ENCODE results near the gene VHLL.
A peak's percentile ranks its signal among the peaks of the same experiment; 100 is the strongest.
"Not testable (repeated sequence)": the region's sequence is repeated elsewhere in the genome, so short reads cannot be mapped to it uniquely, and the experiment has no call there.

VHLL gene

GRCh38 chr1:156337052-156337887 lies 38.2 kb upstream of the VHLL start:
- Histone ChIP-seq H3K23ac (ENCODE audit: low read depth, low read length, poor library complexity) (no peak overlapping the region), H3K9me3 (replicated peaks in 1 of 2; ENCODE audit: control insufficient read depth in 2 of 2, insufficient read depth in 1 of 2, low read depth in 1 of 2, low read length in 2 of 2) (no peaks in the 10 kb centered on the region), H2AFZ (ENCODE audit: low read length) (peak overlapping the region; percentile 58), H3K14ac (ENCODE audit: low read length) (no peak overlapping the region), H3K27ac (replicated peaks; ENCODE audit: low read length) (no peak overlapping the region), H2BK12ac (ENCODE audit: low read length) (no peak overlapping the region), H3K9ac (ENCODE audit: low read depth, low read length, poor library complexity) (peak overlapping the region; percentile 88), H3K4me2 (ENCODE audit: insufficient read depth, low read length, poor library complexity, severe bottlenecking) (peak overlapping the region; percentile 70), H2AK5ac (ENCODE audit: low read depth, low read length) (no peak overlapping the region), H3K4me3 (ENCODE audit: low read length in 2 of 2) (peak overlapping the region; percentile 57 to 94), H3K4ac (ENCODE audit: low read length) (no peak overlapping the region), H3K27me3 (ENCODE audit: control insufficient read depth in 3 of 3, insufficient read depth in 3 of 3, low read depth in 1 of 3, low read length in 3 of 3) (peaks cover 0 to 1% (median 0%) of the 10 kb centered on the region in 3 experiments), H3K79me1 (ENCODE audit: low read depth, low read length) (no peaks in the 10 kb centered on the region), H2BK5ac (ENCODE audit: low read length) (no peak overlapping the region), H3K36me3 (replicated peaks in 1 of 2; ENCODE audit: control insufficient read depth in 2 of 2, insufficient read depth in 2 of 2, low read length in 2 of 2) (peaks cover 14 to 46% of the 10 kb centered on the region in 2 donors), H3K18ac (ENCODE audit: low read length) (peak overlapping the region; percentile 96), H3K4me1 (ENCODE audit: control insufficient read depth in 2 of 2, insufficient read depth in 1 of 2, low read depth in 1 of 2, low read length in 2 of 2) (peaks cover 2 to 5% of the 10 kb centered on the region in 2 donors), H2BK120ac (ENCODE audit: low read depth, low read length) (no peak overlapping the region), H4K8ac (ENCODE audit: low read depth, low read length) (no peak overlapping the region), H2BK15ac (ENCODE audit: low read length) (no peak overlapping the region), H4K91ac (ENCODE audit: low read depth, low read length, poor library complexity) (no peak overlapping the region)
- WGBS, 2 donors (ENCODE audit: extremely low coverage in 2 of 2, insufficient read length in 2 of 2, insufficient replicate concordance in 1 of 2), result no CpG with 5 or more reads among the region's 34 CpGs
- DNase-seq (ENCODE audit: low spot score), result no peak

GRCh38 chr1:156336242-156336641 lies 37.1 kb upstream of the VHLL start:
- H3K9ac ChIP-seq (ENCODE audit: low read depth, low read length, poor library complexity), result no peak overlapping the region
- no peak for DNase-seq (ENCODE audit: low spot score)
- no peak overlapping the region for H3K4ac ChIP-seq (ENCODE audit: low read length)
- H2BK120ac ChIP-seq (ENCODE audit: low read depth, low read length), result no peak overlapping the region
- no peaks in the 10 kb centered on the region for H3K79me1 ChIP-seq (ENCODE audit: low read depth, low read length)
- no peak overlapping the region for H3K27ac ChIP-seq (replicated peaks; ENCODE audit: low read length)
- no peaks in the 10 kb centered on the region for H3K9me3 ChIP-seq (replicated peaks in 1 of 2; ENCODE audit: control insufficient read depth in 2 of 2, insufficient read depth in 1 of 2, low read depth in 1 of 2, low read length in 2 of 2)
- H2BK12ac ChIP-seq (ENCODE audit: low read length), result no peak overlapping the region
- no peak overlapping the region for H3K4me2 ChIP-seq (ENCODE audit: insufficient read depth, low read length, poor library complexity, severe bottlenecking)
- no peaks in the 10 kb centered on the region for H3K27me3 ChIP-seq (ENCODE audit: control insufficient read depth in 3 of 3, insufficient read depth in 3 of 3, low read depth in 1 of 3, low read length in 3 of 3)
- WGBS, 2 donors (ENCODE audit: extremely low coverage in 2 of 2, insufficient read length in 2 of 2, insufficient replicate concordance in 1 of 2), result no CpG with 5 or more reads among the region's 4 CpGs
- H3K18ac ChIP-seq (ENCODE audit: low read length), result no peak overlapping the region
- peaks cover 2 to 5% of the 10 kb centered on the region in 2 donors for H3K4me1 ChIP-seq (ENCODE audit: control insufficient read depth in 2 of 2, insufficient read depth in 1 of 2, low read depth in 1 of 2, low read length in 2 of 2)
- no peak overlapping the region for H4K8ac ChIP-seq (ENCODE audit: low read depth, low read length)
- H3K14ac ChIP-seq (ENCODE audit: low read length), result no peak overlapping the region
- peaks cover 17 to 57% of the 10 kb centered on the region in 2 donors for H3K36me3 ChIP-seq (replicated peaks in 1 of 2; ENCODE audit: control insufficient read depth in 2 of 2, insufficient read depth in 2 of 2, low read length in 2 of 2)
- H2BK15ac ChIP-seq (ENCODE audit: low read length), result no peak overlapping the region
- H2BK5ac ChIP-seq (ENCODE audit: low read length), result no peak overlapping the region
- no peak overlapping the region for H2AK5ac ChIP-seq (ENCODE audit: low read depth, low read length)
- H4K91ac ChIP-seq (ENCODE audit: low read depth, low read length, poor library complexity), result no peak overlapping the region
- H3K4me3 ChIP-seq (ENCODE audit: low read length in 2 of 2), result peak overlapping the region in 1 of 2 donors; percentile 57
- H2AFZ ChIP-seq (ENCODE audit: low read length), result no peak overlapping the region
- H3K23ac ChIP-seq (ENCODE audit: low read depth, low read length, poor library complexity), result no peak overlapping the region

GRCh38 chr1:156323179-156323578 lies 24.1 kb upstream of the VHLL start:
- H3K9me3 ChIP-seq (replicated peaks in 1 of 2; ENCODE audit: control insufficient read depth in 2 of 2, insufficient read depth in 1 of 2, low read depth in 1 of 2, low read length in 2 of 2); H3K27me3 ChIP-seq (ENCODE audit: control insufficient read depth in 3 of 3, insufficient read depth in 3 of 3, low read depth in 1 of 3, low read length in 3 of 3); H3K4ac ChIP-seq (ENCODE audit: low read length); H2BK12ac ChIP-seq (ENCODE audit: low read length); H3K23ac ChIP-seq (ENCODE audit: low read depth, low read length, poor library complexity); H4K8ac ChIP-seq (ENCODE audit: low read depth, low read length); H2BK5ac ChIP-seq (ENCODE audit: low read length); H3K9ac ChIP-seq (ENCODE audit: low read depth, low read length, poor library complexity); H2AK5ac ChIP-seq (ENCODE audit: low read depth, low read length); H3K4me2 ChIP-seq (ENCODE audit: insufficient read depth, low read length, poor library complexity, severe bottlenecking); H2AFZ ChIP-seq (ENCODE audit: low read length); H3K18ac ChIP-seq (ENCODE audit: low read length); DNase-seq (ENCODE audit: low spot score); H3K14ac ChIP-seq (ENCODE audit: low read length); H2BK15ac ChIP-seq (ENCODE audit: low read length); H3K27ac ChIP-seq (replicated peaks; ENCODE audit: low read length); H2BK120ac ChIP-seq (ENCODE audit: low read depth, low read length); H3K4me1 ChIP-seq (ENCODE audit: control insufficient read depth in 2 of 2, insufficient read depth in 1 of 2, low read depth in 1 of 2, low read length in 2 of 2); H3K4me3 ChIP-seq (ENCODE audit: low read length in 2 of 2); H4K91ac ChIP-seq (ENCODE audit: low read depth, low read length, poor library complexity); H3K79me1 ChIP-seq (ENCODE audit: low read depth, low read length): not testable (repeated sequence)
- WGBS, 2 donors (ENCODE audit: extremely low coverage in 2 of 2, insufficient read length in 2 of 2, insufficient replicate concordance in 1 of 2), result no CpG with 5 or more reads among the region's 9 CpGs
- H3K36me3 ChIP-seq (replicated peaks in 1 of 2; ENCODE audit: control insufficient read depth in 2 of 2, insufficient read depth in 2 of 2, low read length in 2 of 2), result peaks cover 42 to 80% of the 10 kb centered on the region in 2 donors

- H3K27me3 ChIP-seq (ENCODE audit: control insufficient read depth in 3 of 3, insufficient read depth in 3 of 3, low read depth in 1 of 3, low read length in 3 of 3), result no peaks in the 10 kb centered on the region
- H3K4me2 ChIP-seq (ENCODE audit: insufficient read depth, low read length, poor library complexity, severe bottlenecking), result no peak overlapping the region
- H2BK120ac ChIP-seq (ENCODE audit: low read depth, low read length), result no peak overlapping the region
- peaks cover 52 to 91% of the 10 kb centered on the region in 2 donors for H3K36me3 ChIP-seq (replicated peaks in 1 of 2; ENCODE audit: control insufficient read depth in 2 of 2, insufficient read depth in 2 of 2, low read length in 2 of 2)
- no peaks in the 10 kb centered on the region for H3K9me3 ChIP-seq (replicated peaks in 1 of 2; ENCODE audit: control insufficient read depth in 2 of 2, insufficient read depth in 1 of 2, low read depth in 1 of 2, low read length in 2 of 2)
- DNase-seq (ENCODE audit: low spot score), result no peak
- no peak overlapping the region for H3K14ac ChIP-seq (ENCODE audit: low read length)
- no peak overlapping the region for H4K8ac ChIP-seq (ENCODE audit: low read depth, low read length)
- H3K18ac ChIP-seq (ENCODE audit: low read length), result no peak overlapping the region
- no peak overlapping the region for H3K23ac ChIP-seq (ENCODE audit: low read depth, low read length, poor library complexity)
- no peaks in the 10 kb centered on the region for H3K4me1 ChIP-seq (ENCODE audit: control insufficient read depth in 2 of 2, insufficient read depth in 1 of 2, low read depth in 1 of 2, low read length in 2 of 2)
- H3K4ac ChIP-seq (ENCODE audit: low read length), result no peak overlapping the region
- H3K4me3 ChIP-seq (ENCODE audit: low read length in 2 of 2), result no peak overlapping the region
- H3K27ac ChIP-seq (replicated peaks; ENCODE audit: low read length), result no peak overlapping the region
- H2AFZ ChIP-seq (ENCODE audit: low read length), result no peak overlapping the region
- H2BK15ac ChIP-seq (ENCODE audit: low read length), result no peak overlapping the region
- no peak overlapping the region for H2BK12ac ChIP-seq (ENCODE audit: low read length)
- no peak overlapping the region for H2BK5ac ChIP-seq (ENCODE audit: low read length)
- WGBS, 2 donors (ENCODE audit: extremely low coverage in 2 of 2, insufficient read length in 2 of 2, insufficient replicate concordance in 1 of 2), result no CpG with 5 or more reads among the region's 3 CpGs
- H4K91ac ChIP-seq (ENCODE audit: low read depth, low read length, poor library complexity), result no peak overlapping the region
- no peaks in the 10 kb centered on the region for H3K79me1 ChIP-seq (ENCODE audit: low read depth, low read length)
- H3K9ac ChIP-seq (ENCODE audit: low read depth, low read length, poor library complexity), result no peak overlapping the region
- no peak overlapping the region for H2AK5ac ChIP-seq (ENCODE audit: low read depth, low read length)
These were observed 21.5 kb upstream of the VHLL start for GRCh38 chr1:156320560-156320959.
